HepG2 (cell line): Measurements from ENCODE around the gene PDILT. TPM values are rescaled to one million over a fixed set of nuclear protein-coding genes. Genes with fewer than 3 reads are reported as not detected.
A peak's percentile ranks its signal among the peaks of the same experiment; 100 is the strongest.

ENCODE experiments used
- ELF4 ChIP-seq: sonication (generic); formaldehyde crosslinking; IDR thresholded peaks from 2 replicates; pipeline ENCODE4 v1.5.0; 2020; ENCODE audit warnings: missing genetic modification reagents, mild to moderate bottlenecking, moderate library complexity, borderline replicate concordance
- GTF2F1 ChIP-seq: fragments of 150-350 bp; IDR thresholded peaks from 2 replicates; pipeline ENCODE4 v1.6.1; 2014; ENCODE audit warnings: low read length
- HIVEP1 ChIP-seq: sonication (generic); formaldehyde crosslinking; IDR thresholded peaks from 2 replicates; pipeline ENCODE4 v1.4.0; 2020; ENCODE audit warnings: mild to moderate bottlenecking, missing genetic modification reagents
- NAIF1 ChIP-seq: sonication (generic); formaldehyde crosslinking; IDR thresholded peaks from 2 replicates; pipeline ENCODE4 v1.5.0; 2020; ENCODE audit warnings: mild to moderate bottlenecking, missing genetic modification reagents, borderline replicate concordance
- NRL ChIP-seq: sonication (generic); formaldehyde crosslinking; IDR thresholded peaks from 2 replicates; pipeline ENCODE4 v1.5.0; 2020; ENCODE audit warnings: missing genetic modification reagents, mild to moderate bottlenecking, moderate library complexity, borderline replicate concordance
- SMARCE1 ChIP-seq: fragments of 450-650 bp; IDR thresholded peaks from 2 replicates; pipeline ENCODE4 v1.6.1; 2017; ENCODE audit warnings: borderline replicate concordance
- ZNF501 ChIP-seq: sonication (generic); formaldehyde crosslinking; IDR thresholded peaks from 2 replicates; pipeline ENCODE4 v1.5.1; 2020; ENCODE audit warnings: mild to moderate bottlenecking, moderate library complexity, missing genetic modification reagents
- polyA plus RNA-seq, 8 experiments: library from polyadenylated mRNA; depleted of rRNA in 3 of 8; stranded (reverse) in 7 of 8; unstranded in 1 of 8; fragments of >200 nt; fragmentation: Illumina TruSeq in 4 of 8; extraction: Trizol in 4 of 8; gene quantifications; 2 replicates each; pipeline versions ENCODE4 v1.2.1 to v1.2.3, GENCODE V29; 2011 to 2016; ENCODE audit warnings: low read depth in 4 of 8, missing spikeins in 1 of 8, mixed read lengths in 1 of 8; ENCODE audit not compliant: insufficient read depth in 1 of 8
- total RNA-seq, 5 experiments: library from RNA; depleted of rRNA; stranded (reverse); fragments of >200 nt; fragmentation: Illumina TruSeq; extraction: Trizol; gene quantifications; 2 replicates each; pipeline ENCODE4 v1.2.3, GENCODE V29; 2016; ENCODE audit warnings: low read depth in 1 of 5
- TF ChIP-seq, protein P1 (sequence below): sonication (generic); formaldehyde crosslinking; IDR thresholded peaks from 2 replicates; pipeline ENCODE4 v1.9.0; 2022; ENCODE audit warnings: missing genetic modification reagents, mild to moderate bottlenecking, borderline replicate concordance
- TF ChIP-seq, protein P2 (sequence below): sonication (generic); formaldehyde crosslinking; IDR thresholded peaks from 2 replicates; pipeline ENCODE4 v1.4.0; 2020; ENCODE audit warnings: missing genetic modification reagents
- TF ChIP-seq, protein P3 (sequence below): sonication (generic); formaldehyde crosslinking; IDR thresholded peaks from 2 replicates; pipeline ENCODE4 v1.4.0; 2020; ENCODE audit warnings: missing genetic modification reagents
- TF ChIP-seq, protein P4 (sequence below): sonication (generic); formaldehyde crosslinking; IDR thresholded peaks from one replicate; pipeline ENCODE4 v1.5.1; 2020; ENCODE audit warnings: mild to moderate bottlenecking, missing genetic modification reagents; ENCODE audit errors: not compliant biosample characterization
- TF ChIP-seq, protein P5 (sequence below): IDR thresholded peaks from 2 replicates; pipeline ENCODE4 v1.6.1; 2016; ENCODE audit warnings: mild to moderate bottlenecking

PDILT gene
- total and polyA plus RNA-seq, 2 of the 13 experiments (the other 11 are each of a cell fraction or from before 2014, with no cell fraction given), result not detected

DNA sequence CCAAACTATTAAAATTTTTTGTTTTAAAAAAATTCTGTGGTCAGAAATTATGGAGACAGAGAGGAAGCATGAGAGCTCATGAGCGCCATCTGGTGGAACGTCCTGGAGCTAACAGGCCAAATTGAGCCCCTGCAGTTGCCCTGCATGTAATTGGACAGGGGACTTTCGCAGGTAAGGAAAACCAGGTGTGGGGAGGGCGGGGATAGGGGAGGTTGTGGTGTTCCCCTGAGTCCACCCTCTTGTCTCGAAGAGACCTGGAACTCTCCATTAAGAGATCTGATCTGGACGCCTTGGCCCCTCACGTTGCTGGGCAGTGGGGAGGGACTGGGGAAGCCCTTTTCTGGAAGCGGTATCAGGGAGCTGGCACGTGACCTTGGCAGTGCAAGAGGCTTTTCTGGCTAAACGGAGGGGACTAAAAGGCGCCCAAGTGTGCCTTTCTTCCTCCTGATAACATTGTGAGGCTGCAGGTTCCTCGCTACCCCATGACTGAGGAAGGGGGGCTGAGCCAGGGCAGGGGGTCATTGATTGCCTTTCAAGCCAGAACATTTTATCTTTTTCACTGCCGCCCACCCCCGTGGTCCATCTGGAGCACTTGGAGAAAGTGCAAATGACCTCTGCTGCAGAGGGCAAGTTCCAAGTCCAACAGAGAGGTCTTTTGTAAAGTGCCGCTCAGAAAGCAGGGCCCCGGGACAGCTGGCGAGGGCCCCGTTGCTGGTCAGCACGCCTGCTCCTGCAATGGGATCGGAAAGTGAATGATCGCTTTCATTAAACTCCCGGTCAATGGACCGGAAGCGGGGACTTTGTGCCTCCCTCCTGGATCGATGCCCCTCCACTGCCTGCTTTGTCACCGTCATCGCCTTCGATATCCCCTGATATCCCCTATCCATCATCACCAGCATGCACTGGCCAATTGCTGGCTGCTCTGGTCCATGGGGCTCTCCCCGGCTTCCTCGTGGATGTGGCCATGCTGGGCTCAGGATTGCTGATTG lies 18.4 kb downstream of the PDILT start (continued):
- TF ChIP-seq, protein P1, sequence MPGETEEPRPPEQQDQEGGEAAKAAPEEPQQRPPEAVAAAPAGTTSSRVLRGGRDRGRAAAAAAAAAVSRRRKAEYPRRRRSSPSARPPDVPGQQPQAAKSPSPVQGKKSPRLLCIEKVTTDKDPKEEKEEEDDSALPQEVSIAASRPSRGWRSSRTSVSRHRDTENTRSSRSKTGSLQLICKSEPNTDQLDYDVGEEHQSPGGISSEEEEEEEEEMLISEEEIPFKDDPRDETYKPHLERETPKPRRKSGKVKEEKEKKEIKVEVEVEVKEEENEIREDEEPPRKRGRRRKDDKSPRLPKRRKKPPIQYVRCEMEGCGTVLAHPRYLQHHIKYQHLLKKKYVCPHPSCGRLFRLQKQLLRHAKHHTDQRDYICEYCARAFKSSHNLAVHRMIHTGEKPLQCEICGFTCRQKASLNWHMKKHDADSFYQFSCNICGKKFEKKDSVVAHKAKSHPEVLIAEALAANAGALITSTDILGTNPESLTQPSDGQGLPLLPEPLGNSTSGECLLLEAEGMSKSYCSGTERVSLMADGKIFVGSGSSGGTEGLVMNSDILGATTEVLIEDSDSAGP (CRISPR knock-in tag), result peak; percentile 75; the same call in 1 of the 2 replicates
- peak; percentile 51; the same call in 1 of the 2 replicates for TF ChIP-seq ZNF501 (CRISPR knock-in tag)
- no peak for TF ChIP-seq GTF2F1
- TF ChIP-seq NRL (CRISPR knock-in tag), result peak; percentile 72; the same call in 1 of the 2 replicates
- TF ChIP-seq SMARCE1, result no peak
- TF ChIP-seq, protein P2, sequence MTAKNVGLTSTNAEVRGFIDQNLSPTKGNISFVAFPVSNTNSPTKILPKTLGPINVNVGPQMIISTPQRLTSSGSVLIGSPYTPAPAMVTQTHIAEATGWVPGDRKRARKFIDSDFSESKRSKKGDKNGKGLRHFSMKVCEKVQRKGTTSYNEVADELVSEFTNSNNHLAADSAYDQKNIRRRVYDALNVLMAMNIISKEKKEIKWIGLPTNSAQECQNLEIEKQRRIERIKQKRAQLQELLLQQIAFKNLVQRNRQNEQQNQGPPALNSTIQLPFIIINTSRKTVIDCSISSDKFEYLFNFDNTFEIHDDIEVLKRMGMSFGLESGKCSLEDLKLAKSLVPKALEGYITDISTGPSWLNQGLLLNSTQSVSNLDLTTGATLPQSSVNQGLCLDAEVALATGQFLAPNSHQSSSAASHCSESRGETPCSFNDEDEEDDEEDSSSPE (CRISPR knock-in tag), result no peak
- TF ChIP-seq, protein P3, sequence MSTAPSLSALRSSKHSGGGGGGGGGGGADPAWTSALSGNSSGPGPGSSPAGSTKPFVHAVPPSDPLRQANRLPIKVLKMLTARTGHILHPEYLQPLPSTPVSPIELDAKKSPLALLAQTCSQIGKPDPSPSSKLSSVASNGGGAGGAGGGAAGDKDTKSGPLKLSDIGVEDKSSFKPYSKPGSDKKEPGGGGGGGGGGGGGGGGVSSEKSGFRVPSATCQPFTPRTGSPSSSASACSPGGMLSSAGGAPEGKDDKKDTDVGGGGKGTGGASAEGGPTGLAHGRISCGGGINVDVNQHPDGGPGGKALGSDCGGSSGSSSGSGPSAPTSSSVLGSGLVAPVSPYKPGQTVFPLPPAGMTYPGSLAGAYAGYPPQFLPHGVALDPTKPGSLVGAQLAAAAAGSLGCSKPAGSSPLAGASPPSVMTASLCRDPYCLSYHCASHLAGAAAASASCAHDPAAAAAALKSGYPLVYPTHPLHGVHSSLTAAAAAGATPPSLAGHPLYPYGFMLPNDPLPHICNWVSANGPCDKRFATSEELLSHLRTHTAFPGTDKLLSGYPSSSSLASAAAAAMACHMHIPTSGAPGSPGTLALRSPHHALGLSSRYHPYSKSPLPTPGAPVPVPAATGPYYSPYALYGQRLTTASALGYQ, result no peak
- TF ChIP-seq, protein P4, sequence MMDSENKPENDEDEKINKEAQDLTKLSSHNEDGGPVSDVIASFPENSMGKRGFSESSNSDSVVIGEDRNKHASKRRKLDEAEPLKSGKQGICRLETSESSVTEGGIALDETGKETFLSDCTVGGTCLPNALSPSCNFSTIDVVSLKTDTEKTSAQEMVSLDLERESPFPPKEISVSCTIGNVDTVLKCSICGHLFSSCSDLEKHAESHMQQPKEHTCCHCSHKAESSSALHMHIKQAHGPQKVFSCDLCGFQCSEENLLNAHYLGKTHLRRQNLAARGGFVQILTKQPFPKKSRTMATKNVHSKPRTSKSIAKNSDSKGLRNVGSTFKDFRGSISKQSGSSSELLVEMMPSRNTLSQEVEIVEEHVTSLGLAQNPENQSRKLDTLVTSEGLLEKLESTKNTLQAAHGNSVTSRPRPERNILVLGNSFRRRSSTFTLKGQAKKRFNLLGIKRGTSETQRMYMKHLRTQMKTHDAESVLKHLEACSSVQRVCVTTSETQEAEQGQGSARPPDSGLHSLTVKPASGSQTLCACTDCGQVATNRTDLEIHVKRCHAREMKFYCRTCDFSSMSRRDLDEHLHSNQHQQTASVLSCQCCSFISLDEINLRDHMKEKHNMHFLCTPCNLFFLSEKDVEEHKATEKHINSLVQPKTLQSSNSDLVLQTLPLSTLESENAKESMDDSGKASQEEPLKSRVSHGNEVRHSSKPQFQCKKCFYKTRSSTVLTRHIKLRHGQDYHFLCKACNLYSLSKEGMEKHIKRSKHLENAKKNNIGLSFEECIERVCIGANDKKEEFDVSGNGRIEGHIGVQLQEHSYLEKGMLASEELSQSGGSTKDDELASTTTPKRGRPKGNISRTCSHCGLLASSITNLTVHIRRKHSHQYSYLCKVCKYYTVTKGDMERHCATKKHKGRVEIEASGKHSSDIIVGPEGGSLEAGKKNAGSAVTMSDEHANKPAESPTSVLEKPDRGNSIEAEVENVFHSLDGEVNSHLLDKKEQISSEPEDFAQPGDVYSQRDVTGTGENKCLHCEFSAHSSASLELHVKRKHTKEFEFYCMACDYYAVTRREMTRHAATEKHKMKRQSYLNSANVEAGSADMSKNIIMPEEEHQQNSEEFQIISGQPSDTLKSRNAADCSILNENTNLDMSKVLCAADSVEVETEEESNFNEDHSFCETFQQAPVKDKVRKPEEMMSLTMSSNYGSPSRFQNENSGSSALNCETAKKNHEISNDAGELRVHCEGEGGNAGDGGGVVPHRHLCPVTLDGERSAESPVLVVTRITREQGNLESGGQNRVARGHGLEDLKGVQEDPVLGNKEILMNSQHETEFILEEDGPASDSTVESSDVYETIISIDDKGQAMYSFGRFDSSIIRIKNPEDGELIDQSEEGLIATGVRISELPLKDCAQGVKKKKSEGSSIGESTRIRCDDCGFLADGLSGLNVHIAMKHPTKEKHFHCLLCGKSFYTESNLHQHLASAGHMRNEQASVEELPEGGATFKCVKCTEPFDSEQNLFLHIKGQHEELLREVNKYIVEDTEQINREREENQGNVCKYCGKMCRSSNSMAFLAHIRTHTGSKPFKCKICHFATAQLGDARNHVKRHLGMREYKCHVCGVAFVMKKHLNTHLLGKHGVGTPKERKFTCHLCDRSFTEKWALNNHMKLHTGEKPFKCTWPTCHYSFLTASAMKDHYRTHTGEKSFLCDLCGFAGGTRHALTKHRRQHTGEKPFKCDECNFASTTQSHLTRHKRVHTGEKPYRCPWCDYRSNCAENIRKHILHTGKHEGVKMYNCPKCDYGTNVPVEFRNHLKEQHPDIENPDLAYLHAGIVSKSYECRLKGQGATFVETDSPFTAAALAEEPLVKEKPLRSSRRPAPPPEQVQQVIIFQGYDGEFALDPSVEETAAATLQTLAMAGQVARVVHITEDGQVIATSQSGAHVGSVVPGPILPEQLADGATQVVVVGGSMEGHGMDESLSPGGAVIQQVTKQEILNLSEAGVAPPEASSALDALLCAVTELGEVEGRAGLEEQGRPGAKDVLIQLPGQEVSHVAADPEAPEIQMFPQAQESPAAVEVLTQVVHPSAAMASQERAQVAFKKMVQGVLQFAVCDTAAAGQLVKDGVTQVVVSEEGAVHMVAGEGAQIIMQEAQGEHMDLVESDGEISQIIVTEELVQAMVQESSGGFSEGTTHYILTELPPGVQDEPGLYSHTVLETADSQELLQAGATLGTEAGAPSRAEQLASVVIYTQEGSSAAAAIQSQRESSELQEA, result peak; percentile 87
- TF ChIP-seq ELF4 (CRISPR knock-in tag), result no peak
- no peak for TF ChIP-seq NAIF1 (CRISPR knock-in tag)
- TF ChIP-seq, protein P5, sequence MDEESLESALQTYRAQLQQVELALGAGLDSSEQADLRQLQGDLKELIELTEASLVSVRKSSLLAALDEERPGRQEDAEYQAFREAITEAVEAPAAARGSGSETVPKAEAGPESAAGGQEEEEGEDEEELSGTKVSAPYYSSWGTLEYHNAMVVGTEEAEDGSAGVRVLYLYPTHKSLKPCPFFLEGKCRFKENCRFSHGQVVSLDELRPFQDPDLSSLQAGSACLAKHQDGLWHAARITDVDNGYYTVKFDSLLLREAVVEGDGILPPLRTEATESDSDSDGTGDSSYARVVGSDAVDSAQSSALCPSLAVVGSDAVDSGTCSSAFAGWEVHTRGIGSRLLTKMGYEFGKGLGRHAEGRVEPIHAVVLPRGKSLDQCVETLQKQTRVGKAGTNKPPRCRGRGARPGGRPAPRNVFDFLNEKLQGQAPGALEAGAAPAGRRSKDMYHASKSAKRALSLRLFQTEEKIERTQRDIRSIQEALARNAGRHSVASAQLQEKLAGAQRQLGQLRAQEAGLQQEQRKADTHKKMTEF (CRISPR knock-in tag), result peak; percentile 62
- TF ChIP-seq HIVEP1, result peak; percentile 93
